ENCODE results near the gene HEMGN. TPM values are rescaled to one million over a fixed set of nuclear protein-coding genes. Genes with fewer than 3 reads are reported as not detected.
A peak's percentile ranks its signal among the peaks of the same experiment; 100 is the strongest.

HEMGN gene
- total and polyA plus RNA-seq, 2 of the 4 experiments (the other 2 are of a cell fraction): not detected

- no peak; the same call in 1 of the 2 replicates for TF ChIP-seq MXI1 (IDR thresholded peaks at IDR 0.05; ENCODE audit: borderline replicate concordance, low read depth, low read length)
- no peak for TF ChIP-seq NFE2L2 (IDR thresholded peaks at IDR 0.05; ENCODE audit: low read depth, low read length)
These were observed 45.7 kb upstream of the HEMGN start (continued) for GRCh38 chr9:97983589-97984187.

DNA sequence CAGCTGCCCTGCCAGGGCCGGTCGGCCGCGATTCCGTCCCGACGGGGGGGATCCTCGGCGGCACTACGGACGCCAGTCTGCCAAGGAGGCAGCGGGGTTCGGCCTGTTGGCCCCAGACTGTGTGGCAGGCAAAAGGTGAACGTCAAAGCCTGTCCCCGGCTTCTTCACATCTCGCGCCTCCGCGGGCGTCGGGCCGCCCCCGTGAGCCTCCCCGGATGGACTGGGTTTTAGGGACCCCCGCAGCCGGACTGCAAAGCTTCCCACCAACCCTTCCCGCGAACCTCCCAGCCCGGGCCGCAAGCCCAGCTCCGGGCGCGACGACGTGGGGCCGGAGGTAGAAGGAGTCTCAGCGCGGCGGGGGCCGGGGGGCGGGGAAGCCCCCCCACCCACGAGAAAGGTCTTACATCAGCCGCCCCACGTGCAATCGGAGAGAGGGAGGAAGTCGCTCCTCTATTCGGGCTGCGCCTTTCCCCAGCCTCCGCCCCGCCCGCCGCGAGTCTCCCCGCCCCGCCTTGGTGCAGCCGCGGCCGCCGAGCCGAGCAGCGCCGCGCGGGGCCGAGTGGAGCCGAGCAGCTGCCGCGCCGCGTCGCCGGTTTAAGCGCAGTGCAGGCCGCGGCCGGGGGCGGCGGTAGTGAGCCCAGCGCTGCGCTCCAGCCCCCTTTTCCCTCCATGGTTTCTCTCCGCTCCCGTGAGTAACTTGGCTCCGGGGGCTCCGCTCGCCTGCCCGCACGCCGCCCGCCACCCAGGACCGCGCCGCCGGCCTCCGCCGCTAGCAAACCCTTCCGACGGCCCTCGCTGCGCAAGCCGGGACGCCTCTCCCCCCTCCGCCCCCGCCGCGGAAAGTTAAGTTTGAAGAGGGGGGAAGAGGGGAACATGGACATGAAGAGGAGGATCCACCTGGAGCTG is 45.0 kb upstream of the HEMGN start, which contains the start of gene ANP32B:
ANP32B (plus strand) TSS at position 659 of the 906 bp plus-strand sequence; CDS start at position 874, 215 bp downstream.
- Histone ChIP-seq H3K27me3 (ENCODE audit: control insufficient read depth, insufficient read depth, low read length) (no peaks in the 10 kb centered on the region), H3K9me1 (ENCODE audit: insufficient read depth, low read length) (peaks cover 9% of the 10 kb centered on the region), H2AK9ac (replicated peaks; ENCODE audit: low read depth, low read length, poor library complexity) (peak within 1 kb of the TSS; percentile 99), H4K8ac (ENCODE audit: low read depth in 2 of 2, low read length in 2 of 2) (peak within 1 kb of the TSS; percentile 95 to 98), H2AK5ac (ENCODE audit: low read depth, low read length) (peak within 1 kb of the TSS; percentile 99), H3K4me2 (ENCODE audit: low read depth, low read length) (peak within 1 kb of the TSS; percentile 84), H2BK120ac (ENCODE audit: low read depth, low read length) (peak within 1 kb of the TSS; percentile 68), H4K5ac (ENCODE audit: low read depth, low read length) (peak within 1 kb of the TSS; percentile 81), H3K18ac (ENCODE audit: low read depth, low read length) (peak within 1 kb of the TSS; percentile 63), H4K20me1 (ENCODE audit: insufficient read depth, low read length) (peaks cover 26% of the 10 kb centered on the region), H3K27ac (ENCODE audit: insufficient read depth, low read length) (peak within 1 kb of the TSS; percentile 93), H4K91ac (ENCODE audit: insufficient read depth, low read depth, low read length) (peak within 1 kb of the TSS; percentile 97), H3K4me1 (ENCODE audit: control insufficient read depth, insufficient read depth, low read length) (peaks cover 5% of the 10 kb centered on the region), H2BK15ac (ENCODE audit: low read depth, low read length) (peak within 1 kb of the TSS; percentile 44; the same call in 1 of the 3 replicates), H3K4me3 (ENCODE audit: insufficient read depth, low read depth, low read length) (peak within 1 kb of the TSS; percentile 84), H2BK5ac (ENCODE audit: low read depth, low read length, poor library complexity, severe bottlenecking) (peak within 1 kb of the TSS; percentile 91), H3K9me3 (ENCODE audit: control insufficient read depth, insufficient read depth, low read length) (no peaks in the 10 kb centered on the region), H3K56ac (ENCODE audit: extremely low read depth, insufficient read depth, low read length) (peak within 1 kb of the TSS; percentile 98), H3K14ac (replicated peaks; ENCODE audit: low read depth, low read length) (peak within 1 kb of the TSS; percentile 97), H2BK20ac (ENCODE audit: low read depth, low read length) (no peak within 1 kb of the TSS), H3K4ac (ENCODE audit: low read depth, low read length) (peak within 1 kb of the TSS; percentile 97), H3K36me3 (ENCODE audit: control insufficient read depth, insufficient read depth, low read length) (no peaks in the 10 kb centered on the region; the same call in 1 of the 2 replicates), H3K23ac (ENCODE audit: low read depth, low read length) (peak within 1 kb of the TSS; percentile 85), H3K9ac (ENCODE audit: low read depth, low read length) (peak within 1 kb of the TSS; percentile 87), H2AFZ (replicated peaks; ENCODE audit: low read length, poor library complexity) (peak within 1 kb of the TSS; percentile 89), H3K79me1 (ENCODE audit: low read depth in 1 of 2, low read length in 2 of 2) (peaks cover 0 to 19% of the 10 kb centered on the region in 2 experiments; a peak in 2 of 4 replicates)
- TF ChIP-seq, protein P1, sequence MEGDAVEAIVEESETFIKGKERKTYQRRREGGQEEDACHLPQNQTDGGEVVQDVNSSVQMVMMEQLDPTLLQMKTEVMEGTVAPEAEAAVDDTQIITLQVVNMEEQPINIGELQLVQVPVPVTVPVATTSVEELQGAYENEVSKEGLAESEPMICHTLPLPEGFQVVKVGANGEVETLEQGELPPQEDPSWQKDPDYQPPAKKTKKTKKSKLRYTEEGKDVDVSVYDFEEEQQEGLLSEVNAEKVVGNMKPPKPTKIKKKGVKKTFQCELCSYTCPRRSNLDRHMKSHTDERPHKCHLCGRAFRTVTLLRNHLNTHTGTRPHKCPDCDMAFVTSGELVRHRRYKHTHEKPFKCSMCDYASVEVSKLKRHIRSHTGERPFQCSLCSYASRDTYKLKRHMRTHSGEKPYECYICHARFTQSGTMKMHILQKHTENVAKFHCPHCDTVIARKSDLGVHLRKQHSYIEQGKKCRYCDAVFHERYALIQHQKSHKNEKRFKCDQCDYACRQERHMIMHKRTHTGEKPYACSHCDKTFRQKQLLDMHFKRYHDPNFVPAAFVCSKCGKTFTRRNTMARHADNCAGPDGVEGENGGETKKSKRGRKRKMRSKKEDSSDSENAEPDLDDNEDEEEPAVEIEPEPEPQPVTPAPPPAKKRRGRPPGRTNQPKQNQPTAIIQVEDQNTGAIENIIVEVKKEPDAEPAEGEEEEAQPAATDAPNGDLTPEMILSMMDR (conservative IDR thresholded peaks at IDR 0.05; ENCODE audit: low read depth, low read length): peak; percentile 96
- TF ChIP-seq BHLHE40 (IDR thresholded peaks at IDR 0.05; ENCODE audit: low read depth, low read length) (peak; percentile 59), SMC3 (IDR thresholded peaks at IDR 0.05; ENCODE audit: low read depth, low read length) (peak; percentile 27; the same call in 1 of the 2 replicates), CEBPB (IDR thresholded peaks at IDR 0.05; ENCODE audit: low read depth, low read length) (peak; percentile 62), RCOR1 (IDR thresholded peaks at IDR 0.05; ENCODE audit: insufficient replicate concordance, low read length) (no peak), MXI1 (IDR thresholded peaks at IDR 0.05; ENCODE audit: borderline replicate concordance, low read depth, low read length) (0 out of 2 replicates have a peak, but pooled peaks have one; percentile 32), MAZ (IDR thresholded peaks at IDR 0.05; ENCODE audit: borderline replicate concordance, low read depth, low read length) (peak; percentile 97), CHD1 (IDR thresholded peaks at IDR 0.05; ENCODE audit: low read depth, low read length) (no peak; the same call in 1 of the 2 replicates), POLR2A (IDR thresholded peaks at IDR 0.05; ENCODE audit: low read depth, low read length) (peak; percentile 60; the same call in 1 of the 2 replicates), FOS (IDR thresholded peaks at IDR 0.05; ENCODE audit: low read depth, low read length) (no peak), RAD21 (IDR thresholded peaks at IDR 0.05; ENCODE audit: low read length) (peak; percentile 52)
- BruUV-seq (replicated peaks): TSS peak; percentile 70
- ChIA-PET POLR2A (ENCODE audit: unreplicated experiment) (interaction anchor here (0.6 to 1.0 kb wide), 2 partner anchors 60 to 66 kb away, joined by 3 to 6 read pairs; partner anchors contain the start of gene TRMO), CTCF (interaction anchor here (0.6 to 1.5 kb wide), 9 partner anchors 11 to 59 kb away, joined by 3 to 5 read pairs (median 3); no protein-coding TSS in a partner anchor)
- WGBS, 2 experiments (ENCODE audit: extremely low coverage in 2 of 2, insufficient read length in 1 of 2): 0% methylated on average over 1 of the region's 105 CpGs; no CpG with 5 or more reads in 1 of the 2 experiments
- in situ Hi-C loops (cut with MboI; ENCODE audit: low sequenced_read_pairs) (no loop called here), intact Hi-C loops (cut with micrococcal nuclease) (loop anchor here (1.0 to 2.0 kb wide), 4 partner anchors 24 to 74 kb away; partner anchors contain the start of gene NANS), dilution Hi-C loops (cut with HindIII; ENCODE audit: low sequenced_read_pairs, unreplicated experiment) (no loop called here)
- ATAC-seq (ENCODE audit: low read depth) (peak; percentile 93), DNase-seq (peak; percentile 89)
